Activated T-cell treated with anti-CD3 and anti-CD28 coated beads, Interleukin-2, amount 50 U/mL, for 4 hours (primary cell): ENCODE results near the gene COG5. TPM values are rescaled to one million over a fixed set of nuclear protein-coding genes. Genes with fewer than 3 reads are reported as not detected.
"Not testable (repeated sequence)": the region's sequence is repeated elsewhere in the genome, so short reads cannot be mapped to it uniquely, and the experiment has no call there.

Experiments used
- ATAC-seq, 2 donors: fragments of 200-7000 bp; cut with Tn5 transposase; one replicate each; pipeline ENCODE4 v1.10.0; 2021
- DNase-seq: peaks from one replicate; pipeline ENCODE4 v3.0.0-alpha.2; 2020
- H3K27me3 Mint-ChIP-seq: one replicate; pipeline ENCODE4 v1.8.0; 2021; ENCODE audit warnings: low read depth, mixed read lengths
- H3K36me3 Mint-ChIP-seq: one replicate; pipeline ENCODE4 v1.8.0; 2022; ENCODE audit warnings: mixed read lengths; ENCODE audit not compliant: insufficient read depth
- H3K4me1 Mint-ChIP-seq: one replicate; pipeline ENCODE4 v1.8.0; 2021; ENCODE audit warnings: low read depth, mixed read lengths
- H3K4me3 Mint-ChIP-seq: one replicate; pipeline ENCODE4 v1.8.0; 2021; ENCODE audit warnings: mild to moderate bottlenecking, moderate library complexity, mixed read lengths
- H3K9me3 Mint-ChIP-seq: one replicate; pipeline ENCODE4 v1.8.0; 2021; ENCODE audit warnings: mixed read lengths
- total RNA-seq, 3 donors: library from RNA; stranded (reverse); gene quantifications; one replicate each; pipeline ENCODE4 v1.2.1, GENCODE V29; 2021

Gene COG5
- total RNA-seq, 3 donors from 2014 or later, result 30.3 to 40.9 (median 40.0) TPM

DNA sequence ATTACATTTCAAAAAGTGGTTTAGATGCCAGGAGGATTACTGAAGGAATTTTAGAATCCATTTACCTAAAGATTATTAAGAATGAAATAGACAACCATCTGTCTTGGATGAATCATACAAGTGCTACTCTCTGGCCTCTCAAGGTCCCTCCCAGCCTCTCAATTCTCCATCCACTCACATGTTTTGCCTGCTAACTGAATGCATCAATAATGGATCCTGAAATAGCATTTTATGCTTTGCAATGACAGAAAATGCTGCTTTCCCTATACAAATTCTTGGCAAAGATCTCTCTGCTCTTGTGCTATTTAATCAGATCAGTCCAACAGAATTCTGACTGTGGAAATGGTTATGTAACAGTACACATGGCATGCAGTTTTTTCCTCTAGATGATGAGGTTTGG, 326.9 kb downstream of the COG5 start:
- Mint-ChIP-seq H3K4me1 (no peaks in the 10 kb centered on the region), H3K36me3 (peaks cover 24% of the 10 kb centered on the region), H3K4me3 (no peak overlapping the region), H3K27me3 (no peaks in the 10 kb centered on the region), H3K9me3 (no peaks in the 10 kb centered on the region)
- DNase-seq (no peak), ATAC-seq (no peak)

- Mint-ChIP-seq H3K9me3 (no peaks in the 10 kb centered on the region), H3K4me3 (no peak overlapping the region), H3K36me3 (peaks cover 25% of the 10 kb centered on the region), H3K27me3 (no peaks in the 10 kb centered on the region), H3K4me1 (no peaks in the 10 kb centered on the region)
- no peak for DNase-seq
- no peak for ATAC-seq
Measured at GRCh38 chr7:107234436-107234835, 329.3 kb downstream of the COG5 start.

DNA sequence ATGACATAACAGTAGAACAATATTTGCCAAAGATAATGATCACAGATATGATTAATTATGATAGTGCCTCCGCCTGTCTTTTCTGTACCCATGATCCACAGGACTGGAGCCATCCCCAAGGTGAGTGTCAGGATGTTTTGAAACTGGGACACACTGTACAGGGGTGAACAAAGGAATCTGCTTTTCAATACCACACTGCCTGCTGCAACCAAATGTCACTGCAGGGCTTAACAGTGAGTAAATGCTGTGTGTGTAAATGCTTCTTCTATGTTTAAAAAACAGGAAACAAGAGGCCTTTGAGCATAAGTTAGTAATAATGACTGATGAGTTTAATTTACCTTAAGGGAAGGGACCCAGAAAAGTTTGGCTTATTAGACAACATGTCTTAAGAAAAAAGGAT, 329.7 kb downstream of the COG5 start:
- H3K27me3 Mint-ChIP-seq, result no peaks in the 10 kb centered on the region
- no peaks in the 10 kb centered on the region for H3K9me3 Mint-ChIP-seq
- ATAC-seq, result no peak
- H3K4me1 Mint-ChIP-seq, result no peaks in the 10 kb centered on the region
- peaks cover 27% of the 10 kb centered on the region for H3K36me3 Mint-ChIP-seq
- H3K4me3 Mint-ChIP-seq, result no peak overlapping the region
- DNase-seq, result no peak

DNA sequence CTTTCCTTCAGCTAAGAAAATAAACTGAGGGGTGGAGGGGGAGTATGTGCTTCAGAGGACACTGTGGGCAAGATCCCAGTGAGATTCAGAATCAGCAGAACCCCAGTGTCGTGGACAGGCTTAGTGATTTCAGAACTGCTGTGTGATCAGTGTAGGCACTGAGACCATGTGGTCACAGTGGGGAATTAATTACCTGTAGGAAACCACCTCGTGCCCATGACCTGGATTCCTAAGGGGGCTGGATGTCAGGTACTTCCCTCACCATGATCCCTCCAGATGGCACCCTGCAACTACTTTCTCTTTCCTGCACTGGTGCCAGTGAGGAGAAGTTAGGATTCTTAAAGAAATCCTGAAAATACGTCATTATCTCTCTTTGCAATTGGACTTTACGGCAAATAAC, 330.5 kb downstream of the COG5 start:
- Mint-ChIP-seq H3K36me3 (peaks cover 28% of the 10 kb centered on the region), H3K4me3 (no peak overlapping the region), H3K9me3 (no peaks in the 10 kb centered on the region), H3K4me1 (no peaks in the 10 kb centered on the region), H3K27me3 (no peaks in the 10 kb centered on the region)
- DNase-seq, result no peak
- no peak for ATAC-seq

GRCh38 chr7:107232568-107233090, 331.1 kb downstream of the COG5 start:
- Mint-ChIP-seq H3K9me3 (no peaks in the 10 kb centered on the region), H3K27me3 (no peaks in the 10 kb centered on the region), H3K4me1 (no peaks in the 10 kb centered on the region), H3K36me3 (peaks cover 26% of the 10 kb centered on the region), H3K4me3 (no peak overlapping the region)
- ATAC-seq, result no peak
- no peak for DNase-seq

DNA sequence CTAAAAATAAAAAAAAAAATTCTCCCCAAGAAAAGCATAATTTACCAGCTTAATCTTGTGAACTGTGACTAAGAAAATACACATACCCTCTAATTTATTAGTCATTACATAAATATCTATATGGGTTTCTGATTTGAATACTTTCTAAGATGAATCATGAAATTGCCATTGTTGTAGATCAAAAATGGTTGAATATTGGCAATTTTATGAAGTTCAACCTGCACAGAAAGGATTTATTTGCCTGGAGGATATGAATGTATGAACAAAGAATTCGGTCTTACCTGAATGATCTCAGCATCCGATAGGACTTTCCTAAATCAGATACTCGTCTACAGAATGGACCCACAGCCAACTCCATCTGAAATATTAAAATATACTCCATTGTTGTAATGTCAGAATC, 333.4 kb downstream of the COG5 start:
- no peak for ATAC-seq
- Mint-ChIP-seq H3K4me1 (no peaks in the 10 kb centered on the region), H3K36me3 (peaks cover 25% of the 10 kb centered on the region)

DNA sequence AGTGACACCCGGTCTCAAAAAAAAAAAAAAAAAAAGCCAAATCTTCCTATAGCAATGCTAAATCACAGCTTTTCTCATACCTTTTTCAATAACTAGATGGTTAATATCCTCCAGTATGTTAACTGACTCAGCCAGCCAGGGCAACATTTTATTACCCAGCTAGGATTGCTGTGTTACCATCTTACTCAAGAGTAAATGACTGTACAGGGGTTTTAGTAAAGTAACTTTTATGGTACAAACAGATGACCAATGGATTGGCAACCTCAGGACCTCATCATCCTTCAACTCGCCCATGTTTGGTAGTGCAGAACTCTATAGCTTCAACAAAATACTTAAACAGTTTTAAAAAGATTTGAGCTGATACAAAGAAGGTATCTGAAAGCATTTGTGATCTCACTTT, 335.4 kb downstream of the COG5 start:
- no peak for DNase-seq
- Mint-ChIP-seq H3K4me1 (no peaks in the 10 kb centered on the region), H3K27me3 (no peaks in the 10 kb centered on the region), H3K36me3 (peaks cover 22% of the 10 kb centered on the region), H3K9me3 (no peaks in the 10 kb centered on the region), H3K4me3 (no peak overlapping the region)
- ATAC-seq, result no peak

More for the DNA sequence above, 333.4 kb downstream of the COG5 start:
- H3K4me3 Mint-ChIP-seq, result no peak overlapping the region
- no peaks in the 10 kb centered on the region for H3K9me3 Mint-ChIP-seq
- H3K27me3 Mint-ChIP-seq, result no peaks in the 10 kb centered on the region
- DNase-seq, result no peak

GRCh38 chr7:107224374-107225223, 339.1 kb downstream of the COG5 start:
- DNase-seq (no peak), ATAC-seq (no peak)
- no peaks in the 10 kb centered on the region for H3K4me1 Mint-ChIP-seq
- no peaks in the 10 kb centered on the region for H3K27me3 Mint-ChIP-seq
- peaks cover 23% of the 10 kb centered on the region for H3K36me3 Mint-ChIP-seq
- no peaks in the 10 kb centered on the region for H3K9me3 Mint-ChIP-seq
- no peak overlapping the region for H3K4me3 Mint-ChIP-seq

- H3K27me3 Mint-ChIP-seq, H3K4me3 Mint-ChIP-seq, ATAC-seq, DNase-seq, H3K9me3 Mint-ChIP-seq, H3K4me1 Mint-ChIP-seq: not testable (repeated sequence)
- peaks cover 21% of the 10 kb centered on the region for H3K36me3 Mint-ChIP-seq
Measured at GRCh38 chr7:107220806-107221205, 342.9 kb downstream of the COG5 start.

- Mint-ChIP-seq H3K36me3 (peaks cover 22% of the 10 kb centered on the region), H3K9me3 (peaks cover 8% of the 10 kb centered on the region), H3K4me3 (no peak overlapping the region), H3K27me3 (no peaks in the 10 kb centered on the region), H3K4me1 (no peaks in the 10 kb centered on the region)
- ATAC-seq (no peak), DNase-seq (no peak)
Measured at GRCh38 chr7:107220356-107220755, 343.4 kb downstream of the COG5 start.

- no peaks in the 10 kb centered on the region for H3K4me1 Mint-ChIP-seq
- peaks cover 12% of the 10 kb centered on the region for H3K9me3 Mint-ChIP-seq
- H3K36me3 Mint-ChIP-seq, result peaks cover 25% of the 10 kb centered on the region
- H3K4me3 Mint-ChIP-seq, result no peak overlapping the region
- no peak for ATAC-seq
- DNase-seq, result no peak
- no peaks in the 10 kb centered on the region for H3K27me3 Mint-ChIP-seq
Measured at GRCh38 chr7:107219563-107220244, 344.0 kb downstream of the COG5 start.

GRCh38 chr7:107213945-107214344, 349.8 kb downstream of the COG5 start:
- H3K4me1 Mint-ChIP-seq, result no peaks in the 10 kb centered on the region
- ATAC-seq (no peak), DNase-seq (no peak)
- H3K36me3 Mint-ChIP-seq, result peaks cover 44% of the 10 kb centered on the region
- no peaks in the 10 kb centered on the region for H3K27me3 Mint-ChIP-seq
- H3K4me3 Mint-ChIP-seq, result no peak overlapping the region
- peaks cover 12% of the 10 kb centered on the region for H3K9me3 Mint-ChIP-seq

GRCh38 chr7:107213193-107213788, 350.4 kb downstream of the COG5 start:
- DNase-seq (no peak), ATAC-seq (no peak)
- Mint-ChIP-seq H3K4me3 (no peak overlapping the region), H3K36me3 (peaks cover 44% of the 10 kb centered on the region), H3K4me1 (no peaks in the 10 kb centered on the region), H3K9me3 (peaks cover 12% of the 10 kb centered on the region), H3K27me3 (no peaks in the 10 kb centered on the region)

DNA sequence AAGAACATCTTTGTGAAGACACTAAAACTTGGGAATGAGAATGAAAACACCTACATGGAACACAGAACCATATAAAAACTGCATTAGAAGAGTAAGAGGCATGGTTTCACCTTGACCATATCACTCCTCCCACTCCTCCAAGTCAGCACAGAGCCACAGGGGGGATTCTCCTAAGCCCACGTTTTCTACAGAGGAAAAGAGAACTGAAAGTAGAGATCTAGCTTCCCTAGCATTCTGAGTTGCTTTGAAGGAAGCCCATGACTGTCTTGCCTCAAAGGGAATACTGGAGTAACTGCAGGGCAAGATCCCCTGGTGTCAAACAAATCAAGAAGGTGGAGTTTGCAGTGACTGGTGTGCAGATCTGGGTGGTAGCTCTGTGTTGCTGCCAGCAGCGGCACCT, 351.0 kb downstream of the COG5 start:
- H3K27me3 Mint-ChIP-seq, result no peaks in the 10 kb centered on the region
- no peak overlapping the region for H3K4me3 Mint-ChIP-seq
- H3K9me3 Mint-ChIP-seq, result peaks cover 12% of the 10 kb centered on the region
- H3K4me1 Mint-ChIP-seq, result no peaks in the 10 kb centered on the region
- no peak for ATAC-seq
- H3K36me3 Mint-ChIP-seq, result peaks cover 41% of the 10 kb centered on the region
- DNase-seq, result no peak
